Muscle of arm (tissue), 14 donors: ENCODE measurements around the gene RASIP1. TPM values are rescaled to one million over a fixed set of nuclear protein-coding genes. Genes with fewer than 3 reads are reported as not detected.
"Not testable (repeated sequence)": the region's sequence is repeated elsewhere in the genome, so short reads cannot be mapped to it uniquely, and the experiment has no call there.

ENCODE experiments used
- DNase-seq: peaks from one replicate; pipeline ENCODE4 v3.0.0-alpha.2; 2013
- long read RNA-seq, 11 donors: transcript quantifications; one replicate each; lab custom pipeline, GENCODE V29; 2026
- polyA plus RNA-seq, 12 donors: library from polyadenylated mRNA; unstranded; fragments of 120-200 nt; gene quantifications; one replicate each; pipeline ENCODE4 v1.2.1, GENCODE V29; 2013; ENCODE audit not compliant: insufficient read length in 12 of 12

The RASIP1 gene
- polyA plus RNA-seq = 10 to 100 TPM in 11 of 12 donors, not detected in 1; 15.1 to 39.6 (median 22.0) TPM
- long read RNA-seq, donor 1 = 0 reads
- long read RNA-seq, donor 2 = 0 reads
- long read RNA-seq, donor 3, partial matches to known transcripts = 5 of 7 reads
- long read RNA-seq, donor 3, other reads (novel, unspliced or antisense) = 0 of 7 reads
- long read RNA-seq, donor 4, partial matches to known transcripts = 0 of 2 reads
- long read RNA-seq, donor 4, other reads (novel, unspliced or antisense) = 0 of 2 reads
- long read RNA-seq, donor 5, partial matches to known transcripts = 5 of 9 reads
- long read RNA-seq, donor 5, other reads (novel, unspliced or antisense) = 0 of 9 reads
- long read RNA-seq, donor 6 = 0 reads
- long read RNA-seq, donor 7, partial matches to known transcripts = 0 of 3 reads
- long read RNA-seq, donor 7, other reads (novel, unspliced or antisense) = 0 of 3 reads
- long read RNA-seq, donor 8, transcript RASIP1-204 (4 exons, 1,597 nt) = major isoform, 5 of 5 reads
- long read RNA-seq, donor 8, partial matches to known transcripts = 0 of 5 reads
- long read RNA-seq, donor 8, other reads (novel, unspliced or antisense) = 0 of 5 reads
- long read RNA-seq, donor 9, partial matches to known transcripts = 0 of 3 reads
- long read RNA-seq, donor 9, other reads (novel, unspliced or antisense) = 0 of 3 reads
- long read RNA-seq, donor 10, partial matches to known transcripts = 0 of 5 reads
- long read RNA-seq, donor 10, other reads (novel, unspliced or antisense) = 0 of 5 reads
- long read RNA-seq, donor 11, partial matches to known transcripts = 0 of 3 reads
- long read RNA-seq, donor 11, other reads (novel, unspliced or antisense) = 0 of 3 reads

GRCh38 chr19:48740164-48740972, at the start of gene RASIP1:
Gene RASIP1 (minus strand): TSS chr19:48740610. CDS start chr19:48740282, 328 bp downstream.
- DNase-seq = no peak

GRCh38 chr19:48787331-48787730, 46.9 kb upstream of the RASIP1 start:
- not testable (repeated sequence) for DNase-seq

GRCh38 chr19:48786422-48786821, 46.0 kb upstream of the RASIP1 start:
- not testable (repeated sequence) for DNase-seq

GRCh38 chr19:48784527-48784926, 44.1 kb upstream of the RASIP1 start:
- no peak for DNase-seq

GRCh38 chr19:48780631-48781391, 40.4 kb upstream of the RASIP1 start:
- DNase-seq = no peak

- DNase-seq = no peak
These were observed 39.2 kb upstream of the RASIP1 start for GRCh38 chr19:48779636-48780035.

- no peak for DNase-seq
These were observed 37.3 kb upstream of the RASIP1 start for GRCh38 chr19:48777720-48778119.

- DNase-seq = no peak
These were observed 36.7 kb upstream of the RASIP1 start for GRCh38 chr19:48777139-48777538.

- no peak for DNase-seq
These were observed 32.1 kb upstream of the RASIP1 start for GRCh38 chr19:48772503-48772953.

- DNase-seq = no peak
These were observed 30.5 kb upstream of the RASIP1 start for GRCh38 chr19:48770734-48771472.

- DNase-seq = no peak
These were observed 29.9 kb upstream of the RASIP1 start for GRCh38 chr19:48770266-48770665.

- no peak for DNase-seq
These were observed 28.7 kb upstream of the RASIP1 start for GRCh38 chr19:48768994-48769713.

GRCh38 chr19:48768171-48768753, 27.9 kb upstream of the RASIP1 start:
- DNase-seq = not testable (repeated sequence)

- not testable (repeated sequence) for DNase-seq
These were observed 25.4 kb upstream of the RASIP1 start for GRCh38 chr19:48765816-48766215.

GRCh38 chr19:48760504-48761205, 20.2 kb upstream of the RASIP1 start:
- DNase-seq = no peak

GRCh38 chr19:48757741-48758144, 17.3 kb upstream of the RASIP1 start:
- DNase-seq = no peak

GRCh38 chr19:48757089-48757675, 16.8 kb upstream of the RASIP1 start:
- DNase-seq = no peak

GRCh38 chr19:48756686-48757085, 16.3 kb upstream of the RASIP1 start:
- no peak for DNase-seq
